ENCODE data around the gene AOAH.

DNA sequence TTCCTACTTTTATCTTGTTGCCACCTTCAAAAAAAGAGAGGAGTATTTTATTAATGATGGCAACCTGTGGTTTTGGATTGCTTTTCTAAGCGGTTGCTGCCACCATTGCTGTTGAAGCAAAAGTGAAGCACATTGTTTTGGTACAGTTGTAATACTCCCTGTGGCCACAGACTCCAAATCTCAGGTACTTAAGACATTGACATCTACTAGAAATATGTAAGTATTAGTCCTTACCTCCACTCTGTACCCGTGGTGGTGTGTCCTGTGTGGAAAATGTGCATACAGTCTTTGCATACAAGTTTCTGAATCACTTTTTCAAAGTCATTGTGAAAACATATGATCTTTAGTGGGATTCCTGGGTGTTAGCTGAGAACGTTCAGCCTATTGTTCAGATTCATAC lies 248.9 kb downstream of the AOAH start:
- TF ChIP-seq CTCF (IDR thresholded peaks at IDR 0.05; ENCODE audit: insufficient read depth, low read length) (no peak), POLR2AphosphoS5 (IDR thresholded peaks at IDR 0.05; ENCODE audit: low read depth) (no peak)
